WI38 (cell line): ENCODE measurements around the gene ABHD15.

Experiments used
- H3K4me3 ChIP-seq: 2 replicates; pipeline ENCODE4 v1.5.1; 2011; ENCODE audit warnings: low read depth, mild to moderate bottlenecking, control low read depth, low read length
- TF ChIP-seq, protein P1 (sequence below): IDR thresholded peaks from 2 replicates; pipeline ENCODE4 v1.5.1; 2012; ENCODE audit warnings: low read depth, mild to moderate bottlenecking, control low read depth, low read length

Gene ABHD15

DNA sequence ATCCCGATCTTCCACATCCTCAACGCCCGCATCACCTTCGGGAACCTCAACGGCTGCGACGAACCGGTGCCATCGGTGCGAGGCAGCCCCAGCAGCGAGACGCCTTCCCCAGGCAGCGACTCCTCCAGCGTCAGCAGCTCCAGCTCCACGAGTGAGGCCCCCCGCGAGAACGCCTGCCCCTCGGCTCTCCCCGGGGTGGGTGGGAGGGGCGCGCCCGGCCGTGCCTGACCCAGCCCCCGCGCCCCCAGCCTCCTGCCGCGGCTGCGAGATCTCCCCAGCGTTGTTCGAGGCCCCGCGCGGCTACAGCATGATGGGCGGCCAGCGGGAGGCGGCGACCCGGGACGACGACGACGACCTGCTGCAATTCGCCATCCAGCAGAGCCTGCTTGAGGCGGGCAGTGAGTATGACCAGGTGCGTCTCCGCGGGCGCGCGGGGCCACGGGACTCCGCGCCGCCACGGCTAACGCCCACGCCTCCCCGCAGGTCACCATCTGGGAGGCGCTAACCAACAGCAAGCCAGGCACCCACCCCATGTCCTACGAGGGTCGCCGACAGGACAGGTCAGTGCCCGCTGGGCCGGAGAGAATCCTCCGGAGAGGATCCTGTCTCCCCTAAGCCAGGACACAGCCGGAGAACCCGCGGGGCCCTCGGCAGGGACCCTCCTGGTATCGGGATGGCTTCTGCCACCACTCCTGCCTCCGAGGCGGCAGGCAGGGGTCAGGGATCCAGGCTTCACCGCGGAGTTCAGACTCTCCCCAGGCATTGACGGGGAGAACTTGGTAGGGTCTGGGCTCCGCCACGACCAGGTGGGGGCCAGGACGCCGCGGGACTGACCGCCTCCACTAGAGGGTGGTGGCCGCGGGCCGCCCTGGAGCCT lies 45.8 kb upstream of the ABHD15 start:
- TF ChIP-seq, protein P1, sequence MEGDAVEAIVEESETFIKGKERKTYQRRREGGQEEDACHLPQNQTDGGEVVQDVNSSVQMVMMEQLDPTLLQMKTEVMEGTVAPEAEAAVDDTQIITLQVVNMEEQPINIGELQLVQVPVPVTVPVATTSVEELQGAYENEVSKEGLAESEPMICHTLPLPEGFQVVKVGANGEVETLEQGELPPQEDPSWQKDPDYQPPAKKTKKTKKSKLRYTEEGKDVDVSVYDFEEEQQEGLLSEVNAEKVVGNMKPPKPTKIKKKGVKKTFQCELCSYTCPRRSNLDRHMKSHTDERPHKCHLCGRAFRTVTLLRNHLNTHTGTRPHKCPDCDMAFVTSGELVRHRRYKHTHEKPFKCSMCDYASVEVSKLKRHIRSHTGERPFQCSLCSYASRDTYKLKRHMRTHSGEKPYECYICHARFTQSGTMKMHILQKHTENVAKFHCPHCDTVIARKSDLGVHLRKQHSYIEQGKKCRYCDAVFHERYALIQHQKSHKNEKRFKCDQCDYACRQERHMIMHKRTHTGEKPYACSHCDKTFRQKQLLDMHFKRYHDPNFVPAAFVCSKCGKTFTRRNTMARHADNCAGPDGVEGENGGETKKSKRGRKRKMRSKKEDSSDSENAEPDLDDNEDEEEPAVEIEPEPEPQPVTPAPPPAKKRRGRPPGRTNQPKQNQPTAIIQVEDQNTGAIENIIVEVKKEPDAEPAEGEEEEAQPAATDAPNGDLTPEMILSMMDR = no peak
- H3K4me3 ChIP-seq = no peak overlapping the region

- no peak overlapping the region for H3K4me3 ChIP-seq
- TF ChIP-seq, protein P1 = no peak
Observed at GRCh38 chr17:29612094-29612403, 45.2 kb upstream of the ABHD15 start.

GRCh38 chr17:29611351-29612093 lies 44.7 kb upstream of the ABHD15 start:
- H3K4me3 ChIP-seq = no peak overlapping the region
- TF ChIP-seq, protein P1 = no peak

DNA sequence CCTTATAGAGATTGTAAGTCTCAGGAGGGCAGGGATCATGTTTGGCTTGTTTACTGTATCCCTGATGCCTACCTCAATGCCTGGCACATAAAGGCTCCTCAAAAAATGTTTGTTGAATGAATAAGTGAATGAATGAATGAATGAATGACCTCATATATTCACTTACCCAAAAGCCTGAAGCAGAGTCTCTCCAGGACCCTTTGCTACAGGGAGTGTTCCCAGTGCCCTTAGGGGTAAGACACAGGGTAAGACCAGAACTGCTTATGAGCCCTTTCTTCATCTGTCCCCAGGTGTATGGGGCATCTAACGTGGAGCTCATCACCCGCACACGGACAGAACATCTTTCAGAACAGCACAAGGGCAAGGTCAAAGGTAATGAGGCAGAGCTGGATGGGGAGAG lies 43.6 kb upstream of the ABHD15 start:
- H3K4me3 ChIP-seq = no peak overlapping the region
- TF ChIP-seq, protein P1 = no peak

- TF ChIP-seq, protein P1 = no peak
- no peak overlapping the region for H3K4me3 ChIP-seq
Observed at GRCh38 chr17:29608986-29609385, 42.1 kb upstream of the ABHD15 start.

- TF ChIP-seq, protein P1 = no peak
- no peak overlapping the region for H3K4me3 ChIP-seq
Observed at GRCh38 chr17:29607557-29608195, 40.8 kb upstream of the ABHD15 start.
